Choroid plexus epithelial cell (primary cell): ENCODE data around the gene PNMA6A.

Experiments used
- DNase-seq: peaks from one replicate; pipeline ENCODE4 v3.0.0-alpha.2; 2010; ENCODE audit warnings: low read depth
- H3K4me3 ChIP-seq: 2 replicates; pipeline ENCODE4 v1.5.1; 2011; ENCODE audit warnings: low read depth, mild to moderate bottlenecking, control low read depth, low read length, moderate library complexity
- TF ChIP-seq, protein P1 (sequence below): conservative IDR thresholded peaks from 2 replicates; pipeline ENCODE4 v1.5.1; 2011; ENCODE audit warnings: low read depth, mild to moderate bottlenecking, control low read depth, inconsistent platforms, low read length, moderate library complexity

Gene PNMA6A

GRCh38 chrX:153052534-153052933, 19.7 kb upstream of the PNMA6A start:
- TF ChIP-seq, protein P1, sequence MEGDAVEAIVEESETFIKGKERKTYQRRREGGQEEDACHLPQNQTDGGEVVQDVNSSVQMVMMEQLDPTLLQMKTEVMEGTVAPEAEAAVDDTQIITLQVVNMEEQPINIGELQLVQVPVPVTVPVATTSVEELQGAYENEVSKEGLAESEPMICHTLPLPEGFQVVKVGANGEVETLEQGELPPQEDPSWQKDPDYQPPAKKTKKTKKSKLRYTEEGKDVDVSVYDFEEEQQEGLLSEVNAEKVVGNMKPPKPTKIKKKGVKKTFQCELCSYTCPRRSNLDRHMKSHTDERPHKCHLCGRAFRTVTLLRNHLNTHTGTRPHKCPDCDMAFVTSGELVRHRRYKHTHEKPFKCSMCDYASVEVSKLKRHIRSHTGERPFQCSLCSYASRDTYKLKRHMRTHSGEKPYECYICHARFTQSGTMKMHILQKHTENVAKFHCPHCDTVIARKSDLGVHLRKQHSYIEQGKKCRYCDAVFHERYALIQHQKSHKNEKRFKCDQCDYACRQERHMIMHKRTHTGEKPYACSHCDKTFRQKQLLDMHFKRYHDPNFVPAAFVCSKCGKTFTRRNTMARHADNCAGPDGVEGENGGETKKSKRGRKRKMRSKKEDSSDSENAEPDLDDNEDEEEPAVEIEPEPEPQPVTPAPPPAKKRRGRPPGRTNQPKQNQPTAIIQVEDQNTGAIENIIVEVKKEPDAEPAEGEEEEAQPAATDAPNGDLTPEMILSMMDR = peak; percentile 38
- no peak overlapping the region for H3K4me3 ChIP-seq
- peak; percentile 19 for DNase-seq

GRCh38 chrX:153055871-153056749, 16.1 kb upstream of the PNMA6A start, which contains the start of gene PNMA3:
TSS of gene PNMA3 (plus strand) at chrX:153056470. CDS start at chrX:153057056, 586 bp downstream.
- H3K4me3 ChIP-seq = no peak within 1 kb of the TSS
- TF ChIP-seq, protein P1 = no peak
- no peak for DNase-seq

DNA sequence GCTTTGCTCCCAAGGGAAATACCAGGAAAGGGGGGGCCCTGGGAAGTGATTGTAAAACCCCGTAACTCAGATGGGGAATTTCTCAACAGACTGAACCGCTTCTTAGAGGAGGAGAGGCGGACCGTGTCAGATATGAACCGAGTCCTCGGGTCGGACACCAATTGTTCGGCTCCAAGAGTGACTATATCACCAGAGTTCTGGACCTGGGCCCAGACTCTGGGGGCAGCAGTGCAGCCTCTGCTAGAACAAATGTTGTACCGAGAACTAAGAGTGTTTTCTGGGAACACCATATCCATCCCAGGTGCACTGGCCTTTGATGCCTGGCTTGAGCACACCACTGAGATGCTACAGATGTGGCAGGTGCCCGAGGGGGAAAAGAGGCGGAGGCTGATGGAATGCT, 15.0 kb upstream of the PNMA6A start:
- TF ChIP-seq, protein P1 = no peak
- H3K4me3 ChIP-seq = no peak overlapping the region
- DNase-seq = no peak

- no peak for DNase-seq
- TF ChIP-seq, protein P1 = no peak
- H3K4me3 ChIP-seq = no peak overlapping the region
Observed at GRCh38 chrX:153059191-153060094, 12.8 kb upstream of the PNMA6A start.

DNA sequence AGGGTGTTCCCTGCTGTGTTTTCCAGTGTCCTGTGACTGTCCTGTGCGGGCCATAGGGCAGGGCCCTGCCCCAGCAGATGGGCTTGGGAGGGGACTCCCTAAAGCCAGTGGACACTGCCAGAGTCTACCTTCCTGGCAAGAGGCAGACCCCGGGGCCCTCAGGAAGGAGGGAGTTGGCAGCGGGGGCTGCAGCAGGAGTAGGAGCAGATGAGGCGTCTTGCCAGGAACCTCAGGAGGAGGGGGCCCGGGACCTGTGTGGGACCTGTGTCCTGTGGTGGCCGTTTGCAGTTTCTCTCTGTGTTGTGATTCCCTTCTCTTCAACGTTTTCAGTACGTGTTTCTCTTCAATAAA, 12.2 kb upstream of the PNMA6A start:
- no peak for DNase-seq
- no peak overlapping the region for H3K4me3 ChIP-seq
- TF ChIP-seq, protein P1 = no peak

DNA sequence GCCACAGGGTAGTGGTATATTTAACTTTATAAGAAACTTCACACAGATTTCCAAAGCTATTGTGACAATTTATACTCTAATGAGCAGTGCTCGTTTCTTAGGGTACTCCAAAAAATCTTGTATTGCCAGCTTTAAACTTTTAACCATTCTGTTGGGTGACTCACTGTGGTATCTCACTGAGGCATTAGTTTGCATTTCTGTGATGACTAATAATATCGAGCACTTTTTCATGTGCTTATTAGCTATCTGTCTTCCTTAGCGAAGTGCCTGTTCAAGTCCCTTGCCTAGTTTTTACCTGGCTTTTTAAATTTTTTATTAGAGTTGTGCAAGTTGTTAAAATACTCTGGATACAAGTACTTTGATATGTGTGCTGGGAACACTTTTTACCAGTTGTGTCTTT, 10.5 kb upstream of the PNMA6A start:
- TF ChIP-seq, protein P1 = no peak
- no peak overlapping the region for H3K4me3 ChIP-seq
- DNase-seq = peak; percentile 44
